Spleen (tissue), 7 donors: Measurements from ENCODE around the gene BAIAP2L1.

Source experiments
- CTCF ChIP-seq, 11 experiments: fragments of 200-600 bp in 7 of 11; fragments of 450-650 bp in 4 of 11; sonication (generic) in 4 of 11; IDR thresholded peaks in 8 of 11; conservative IDR thresholded peaks in 3 of 11; 1 replicate in 7 of 11; 2 replicates in 4 of 11; pipeline versions ENCODE4 v1.4.0 to v1.8.0; 2016 to 2021; ENCODE audit warnings: antibody characterized with exemption in 11 of 11, inconsistent platforms in 4 of 11, mild to moderate bottlenecking in 1 of 11
- POLR2A ChIP-seq, 3 donors: fragments of 450-650 bp; IDR thresholded peaks; one replicate each; pipeline ENCODE4 v1.5.1; 2017; ENCODE audit warnings: antibody characterized with exemption in 3 of 3, mild to moderate bottlenecking in 1 of 3
- POLR2AphosphoS5 ChIP-seq, 3 donors: sonication (generic); formaldehyde crosslinking; IDR thresholded peaks; one replicate each; pipeline ENCODE4 v1.5.1; 2017; ENCODE audit warnings: antibody characterized with exemption in 3 of 3
- donor health status: DM: no; HTN: no; CAD: no; lungs with moderate emphysema.
- donor health status: DM: no; HTN: no; CAD: no.
- donor health status: DM: no; HTN: no; CAD: no.

- TF ChIP-seq POLR2A (IDR thresholded peaks at IDR 0.05) = no peak
- no peak for TF ChIP-seq CTCF (IDR thresholded peaks at IDR 0.05 in 8 of 11, conservative IDR thresholded peaks at IDR 0.05 in 3 of 11)
- TF ChIP-seq POLR2AphosphoS5 (IDR thresholded peaks at IDR 0.05) = no peak
Measured at GRCh38 chr7:98352621-98353020, 48.3 kb downstream of the BAIAP2L1 start.
